B cell (primary cell): ENCODE measurements around the gene EIF2A. TPM values are rescaled to one million over a fixed set of nuclear protein-coding genes. Genes with fewer than 3 reads are reported as not detected.

ENCODE experiments used
- ATAC-seq: fragments of 200-7000 bp; cut with Tn5 transposase; one replicate; pipeline ENCODE4 v1.10.0; 2021; ENCODE audit warnings: low read depth, mild to moderate bottlenecking, moderate number of reproducible peaks, moderate library complexity
- CTCF ChIA-PET: fragments of 350-600 bp; sonication (Branson Sonifier 250); formaldehyde crosslinking; loops from one replicate; lab custom pipeline; 2021; ENCODE audit warnings: antibody characterized with exemption, inconsistent platforms; lab: Charles Lee
- POLR2A ChIA-PET: fragments of 350-600 bp; sonication (Branson Sonifier 250); formaldehyde crosslinking; loops from one replicate; lab custom pipeline; 2021; ENCODE audit warnings: antibody characterized with exemption; lab: Charles Lee
- DNase-seq: peaks from one replicate; pipeline ENCODE4 v3.0.0; 2013
- H2AFZ ChIP-seq: 2 replicates; pipeline ENCODE4 v1.6.1; 2012; ENCODE audit warnings: mild to moderate bottlenecking, low read depth, low read length; ENCODE audit not compliant: insufficient read depth, poor library complexity, severe bottlenecking
- H3K27ac ChIP-seq, 2 donors: 1 replicate in 1 of 2; 2 replicates in 1 of 2; pipeline ENCODE4 v1.5.1; 2012 to 2013; ENCODE audit warnings: low read length in 2 of 2, mild to moderate bottlenecking in 2 of 2, moderate library complexity in 1 of 2
- H3K27me3 ChIP-seq, 4 experiments: fragments of 200-600 bp in 1 of 4; sonication (generic) in 1 of 4; replicated peaks in 1 of 4; 1 replicate in 2 of 4; 2 replicates in 2 of 4; pipeline versions ENCODE4 v1.6.1 to v1.7.0; 2013 to 2016; ENCODE audit warnings: low read length in 3 of 4, mild to moderate bottlenecking in 2 of 4, mixed read lengths in 1 of 4, moderate library complexity in 1 of 4; ENCODE audit not compliant: insufficient read depth in 4 of 4, control insufficient read depth in 3 of 4; ENCODE audit errors: control extremely low read depth in 1 of 4
- H3K36me3 ChIP-seq, 2 experiments: replicated peaks in 1 of 2; 1 replicate in 1 of 2; 2 replicates in 1 of 2; pipeline versions ENCODE4 v1.6.1 to v1.7.1; 2013; ENCODE audit warnings: low read length in 1 of 2; ENCODE audit not compliant: insufficient read depth in 2 of 2, control insufficient read depth in 1 of 2; ENCODE audit errors: control extremely low read depth in 1 of 2, extremely low read depth in 1 of 2
- H3K4me1 ChIP-seq, 2 donors: fragments of 200-600 bp in 1 of 2; sonication (generic) in 1 of 2; 1 replicate in 1 of 2; 2 replicates in 1 of 2; pipeline versions ENCODE4 v1.5.1 to v1.6.1; 2013 to 2017; ENCODE audit warnings: low read length in 2 of 2; ENCODE audit not compliant: control insufficient read depth in 2 of 2, insufficient read depth in 2 of 2
- H3K4me2 ChIP-seq: replicated peaks from 2 replicates; pipeline ENCODE3; 2012; ENCODE audit warnings: mild to moderate bottlenecking, low read depth, low read length; ENCODE audit not compliant: poor library complexity, severe bottlenecking
- H3K4me3 ChIP-seq, 5 experiments: fragments of 200-600 bp in 1 of 5; sonication (generic) in 1 of 5; 1 replicate in 3 of 5; 2 replicates in 2 of 5; pipeline versions ENCODE4 v1.5.1 to v1.7.0; 2011 to 2016; ENCODE audit warnings: low read length in 4 of 5, mild to moderate bottlenecking in 4 of 5, low read depth in 2 of 5, control low read depth in 1 of 5, moderate library complexity in 1 of 5; ENCODE audit not compliant: insufficient read depth in 1 of 5; ENCODE audit errors: control extremely low read depth in 1 of 5, extremely low read depth in 1 of 5
- H3K79me2 ChIP-seq: fragments of 200-600 bp; sonication (generic); one replicate; pipeline ENCODE4 v1.6.0; 2016; ENCODE audit warnings: low read length; ENCODE audit not compliant: control insufficient read depth, insufficient read depth
- H3K9ac ChIP-seq: fragments of 200-600 bp; sonication (generic); 2 replicates; pipeline ENCODE4 v1.6.1; 2017; ENCODE audit warnings: mild to moderate bottlenecking, low read length, moderate library complexity
- H3K9me3 ChIP-seq, 3 donors: one replicate each; pipeline versions ENCODE4 v1.6.1 to v1.7.1; 2013; ENCODE audit warnings: low read length in 2 of 3; ENCODE audit not compliant: control insufficient read depth in 2 of 3, insufficient read depth in 1 of 3; ENCODE audit errors: control extremely low read depth in 1 of 3
- H4K20me1 ChIP-seq: 2 replicates; pipeline ENCODE4 v1.6.0; 2012; ENCODE audit warnings: mild to moderate bottlenecking, low read length; ENCODE audit not compliant: insufficient read depth, control insufficient read depth, poor library complexity, severe bottlenecking
- H3K27ac Mint-ChIP-seq: one replicate; pipeline ENCODE4 v1.8.0; 2021; ENCODE audit warnings: mixed read lengths
- H3K27me3 Mint-ChIP-seq: one replicate; pipeline ENCODE4 v1.8.0; 2021; ENCODE audit warnings: mixed read lengths
- H3K4me1 Mint-ChIP-seq: one replicate; pipeline ENCODE4 v1.8.0; 2021; ENCODE audit warnings: mixed read lengths
- H3K4me3 Mint-ChIP-seq: one replicate; pipeline ENCODE4 v1.8.0; 2021; ENCODE audit warnings: mixed read lengths
- H3K9me3 Mint-ChIP-seq: one replicate; pipeline ENCODE4 v1.8.0; 2022; ENCODE audit warnings: mixed read lengths; ENCODE audit not compliant: insufficient read depth
- CTCF ChIP-seq: fragments of 200-600 bp; IDR thresholded peaks from one replicate; pipeline ENCODE4 v1.8.0; 2022; ENCODE audit warnings: antibody characterized with exemption, mild to moderate bottlenecking
- EZH2 ChIP-seq: IDR thresholded peaks from 2 replicates; pipeline ENCODE4 v1.6.1; 2012; ENCODE audit warnings: borderline replicate concordance, low read depth, mild to moderate bottlenecking, moderate library complexity, low read length; ENCODE audit not compliant: insufficient read depth, poor library complexity, severe bottlenecking
- WGBS: methylation state at CpG from one replicate; pipeline ENCODE4 v1.1.5; 2013; ENCODE audit warnings: missing lambda C conversion rate; ENCODE audit not compliant: insufficient coverage; 5-methylcytosine and 5-hydroxymethylcytosine counted together
- intact Hi-C: fragments of 100-400 bp; cut with micrococcal nuclease; formaldehyde crosslinking; loops from one replicate; pipeline ENCODE4 v1.10.0; 2022
- polyA plus RNA-seq: library from polyadenylated mRNA; depleted of rRNA; stranded (reverse); fragments of >200 nt; gene quantifications from 2 replicates; pipeline ENCODE4 v1.2.3, GENCODE V29; 2012
- total RNA-seq, 2 donors: library from RNA; stranded (reverse); fragments of 120-200 nt in 1 of 2; gene quantifications; 1 replicate in 1 of 2; 2 replicates in 1 of 2; pipeline versions ENCODE4 v1.2.3 to v1.2.4, GENCODE V29; 2013 to 2022

EIF2A gene
- total and polyA plus RNA-seq, 2 donors (not counting 1 experiment from before 2014, with no cell fraction given): 63.4 to 78.8 TPM

GRCh38 chr3:150547045-150547741 lies 606 bp downstream of the EIF2A start:
- 22% methylated on average over 3 of the region's 7 CpGs for WGBS
- H3K27ac Mint-ChIP-seq: peak overlapping the region; percentile 99
- H3K4me1 Mint-ChIP-seq: peaks cover 47% of the 10 kb centered on the region
- Histone ChIP-seq H2AFZ (peak overlapping the region; percentile 78), H3K27ac (peak overlapping the region; percentile 79 to 91), H3K4me1 (peaks cover 11 to 21% of the 10 kb centered on the region in 2 donors), H3K9ac (peak overlapping the region; percentile 79), H3K36me3 (peaks cover 1 to 13% of the 10 kb centered on the region in 2 experiments), H3K4me3 (peak overlapping the region; percentile 67 to 96 (median 79)), H3K27me3 (no peaks in the 10 kb centered on the region), H3K9me3 (no peaks in the 10 kb centered on the region), H3K4me2 (peak overlapping the region; percentile 71), H4K20me1 (peaks cover 7% of the 10 kb centered on the region), H3K79me2 (peaks cover 83% of the 10 kb centered on the region)
- TF ChIP-seq EZH2: no peak
- TF ChIP-seq CTCF: no peak
- no peak for DNase-seq
- CTCF ChIA-PET: interaction anchor here (1.0 to 2.3 kb wide), 4 partner anchors 19 to 786 kb away, joined by 3 to 9 read pairs (median 4); partner anchors contain the start of gene TSC22D2
- H3K9me3 Mint-ChIP-seq: no peaks in the 10 kb centered on the region
- ATAC-seq: no peak
- POLR2A ChIA-PET: interaction anchor here (1.3 to 2.6 kb wide), 4 partner anchors 56 to 217 kb away, joined by 7 to 16 read pairs (median 12); partner anchors contain the start of genes ERICH6, SELENOT, SIAH2 and TSC22D2
- intact Hi-C loops: loop anchor here (5.0 to 10.0 kb wide), 3 partner anchors 35 to 732 kb away; partner anchors contain the start of genes P2RY14 and RNF13
- no peaks in the 10 kb centered on the region for H3K27me3 Mint-ChIP-seq
- H3K4me3 Mint-ChIP-seq: peak overlapping the region; percentile 93

- no peak overlapping the region for H3K4me3 Mint-ChIP-seq
- intact Hi-C loops: no loop called here
- DNase-seq: no peak
- no peak overlapping the region for H2AFZ ChIP-seq
- no peak overlapping the region for H3K9ac ChIP-seq
- CTCF ChIA-PET: no interaction called here
- peaks cover 53% of the 10 kb centered on the region for H3K79me2 ChIP-seq
- H3K36me3 ChIP-seq: peaks cover 1 to 45% of the 10 kb centered on the region in 2 experiments
- no peaks in the 10 kb centered on the region for H3K9me3 Mint-ChIP-seq
- no peaks in the 10 kb centered on the region for H3K9me3 ChIP-seq
- TF ChIP-seq CTCF: no peak
- TF ChIP-seq EZH2: no peak
- no peaks in the 10 kb centered on the region for H3K27me3 Mint-ChIP-seq
- no peaks in the 10 kb centered on the region for H3K27me3 ChIP-seq
- no peak overlapping the region for H3K4me3 ChIP-seq
- H3K27ac ChIP-seq: no peak overlapping the region
- 100% methylated on average over 2 of the region's 4 CpGs for WGBS
- H3K27ac Mint-ChIP-seq: no peak overlapping the region
- H4K20me1 ChIP-seq: peaks cover 31% of the 10 kb centered on the region
- POLR2A ChIA-PET: no interaction called here
- H3K4me2 ChIP-seq: no peak overlapping the region
- no peak for ATAC-seq
- H3K4me1 ChIP-seq: no peaks in the 10 kb centered on the region
- H3K4me1 Mint-ChIP-seq: peaks cover 1% of the 10 kb centered on the region
Measured at GRCh38 chr3:150555859-150556436, 9.4 kb downstream of the EIF2A start.
